Fibroblast of skin of left biceps (primary cell): Measurements from ENCODE around the gene AFM.
"Not testable (repeated sequence)": the region's sequence is repeated elsewhere in the genome, so short reads cannot be mapped to it uniquely, and the experiment has no call there.

Experiments
- DNase-seq, 2 experiments: peaks; one replicate each; pipeline ENCODE4 v3.0.0-alpha.2; 2013; ENCODE audit warnings: low read depth in 2 of 2

Gene AFM

GRCh38 chr4:73505567-73505966 is 24.0 kb downstream of the AFM start:
- DNase-seq, result no peak

- DNase-seq, result no peak
Measured at GRCh38 chr4:73507541-73507940, 26.0 kb downstream of the AFM start.

- no peak for DNase-seq
Measured at GRCh38 chr4:73508651-73509050, 27.1 kb downstream of the AFM start.

GRCh38 chr4:73518340-73518739 is 36.8 kb downstream of the AFM start:
- DNase-seq, result no peak

- peak; percentile 37 to 53 for DNase-seq
Measured at GRCh38 chr4:73520821-73521220, 39.3 kb downstream of the AFM start.

- no peak for DNase-seq
Measured at GRCh38 chr4:73523126-73523525, 41.6 kb downstream of the AFM start.

- DNase-seq, result no peak
Measured at GRCh38 chr4:73525611-73526010, 44.1 kb downstream of the AFM start.

GRCh38 chr4:73527196-73527595 is 45.7 kb downstream of the AFM start:
- no peak for DNase-seq

- DNase-seq, result no peak
Measured at GRCh38 chr4:73528171-73528570, 46.6 kb downstream of the AFM start.

- DNase-seq, result no peak
Measured at GRCh38 chr4:73533515-73534422, 52.2 kb downstream of the AFM start.

- no peak for DNase-seq
Measured at GRCh38 chr4:73538162-73538561, 56.6 kb downstream of the AFM start.

GRCh38 chr4:73539386-73539785 is 57.8 kb downstream of the AFM start:
- DNase-seq, result peak; percentile 13 to 15

- DNase-seq, result peak; percentile 4
Measured at GRCh38 chr4:73540826-73541225, 59.3 kb downstream of the AFM start.

- DNase-seq, result no peak
Measured at GRCh38 chr4:73541251-73541650, 59.7 kb downstream of the AFM start.

GRCh38 chr4:73544620-73545019 is 63.1 kb downstream of the AFM start:
- no peak for DNase-seq

- not testable (repeated sequence) for DNase-seq
Measured at GRCh38 chr4:73550865-73551264, 69.3 kb downstream of the AFM start.
